HuH-7.5 (cell line): ENCODE data around the gene RALGDS.

Experiments used
- DNase-seq: peaks from one replicate; pipeline ENCODE4 v3.0.0; 2011; ENCODE audit warnings: low spot score

Gene RALGDS

GRCh38 chr9:133051281-133051900, 69.6 kb downstream of the RALGDS start:
- DNase-seq, result no peak

GRCh38 chr9:133050781-133051180, 70.3 kb downstream of the RALGDS start:
- no peak for DNase-seq

- no peak for DNase-seq
Measured at GRCh38 chr9:133050142-133050541, 70.9 kb downstream of the RALGDS start.

GRCh38 chr9:133049043-133049442, 72.0 kb downstream of the RALGDS start:
- no peak for DNase-seq

DNA sequence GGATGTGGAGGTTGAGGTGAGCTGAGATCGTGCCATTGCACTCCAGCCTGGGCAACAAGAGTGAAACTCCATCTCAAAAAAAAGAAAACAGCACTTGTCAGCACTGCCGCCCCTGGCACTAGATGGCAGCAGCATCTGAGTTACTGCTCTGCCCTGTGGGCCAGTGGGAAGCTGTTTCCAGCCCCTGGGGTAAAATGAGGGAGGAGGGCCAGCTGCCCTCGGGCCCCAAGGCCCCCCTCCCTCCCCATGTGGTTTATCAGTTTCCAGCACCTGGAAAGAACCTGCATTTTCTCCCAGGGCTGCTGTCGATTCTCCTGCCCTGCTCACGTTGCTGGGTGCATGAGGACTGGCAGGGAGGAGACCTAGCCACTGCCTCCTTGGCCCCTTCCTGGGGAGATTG, 72.4 kb downstream of the RALGDS start:
- DNase-seq, result peak; percentile 62
